MCF 10A (cell line): Measurements from ENCODE around the gene AMZ2. TPM values are rescaled to one million over a fixed set of nuclear protein-coding genes. Genes with fewer than 3 reads are reported as not detected.

Source experiments
- BruUV-seq: library from RNA; stranded (reverse); fragments of 400-500 nt; replicated peaks from 2 replicates; lab custom pipeline; 2021; lab: Mats Ljungman, UMichigan
- CTCF ChIA-PET: fragments of 300-600 bp; sonication (Branson Sonifier 250); formaldehyde crosslinking; extraction: SDS; loops from one replicate; lab custom pipeline; 2021; ENCODE audit warnings: antibody characterized with exemption, inconsistent platforms; lab: Yijun Ruan, JAX
- POLR2A ChIA-PET: fragments of 300-600, 350-650 bp; sonication (Branson Sonifier 250); formaldehyde crosslinking; extraction: SDS; loops from one replicate; lab custom pipeline; 2020; ENCODE audit warnings: antibody characterized with exemption, inconsistent platforms; lab: Yijun Ruan, JAX
- DNase-seq: peaks from one replicate; pipeline ENCODE4 v3.0.0-alpha.2; 2018; ENCODE audit not compliant: unreplicated experiment
- H3K27ac Mint-ChIP-seq: one replicate; pipeline ENCODE4 v1.8.0; 2022; ENCODE audit warnings: mild to moderate bottlenecking, low read depth, mixed read lengths; ENCODE audit not compliant: unreplicated experiment
- H3K27me3 Mint-ChIP-seq: one replicate; pipeline ENCODE4 v1.8.0; 2022; ENCODE audit warnings: mixed read lengths; ENCODE audit not compliant: insufficient read depth, unreplicated experiment
- H3K36me3 Mint-ChIP-seq: one replicate; pipeline ENCODE4 v1.8.0; 2022; ENCODE audit warnings: mild to moderate bottlenecking, moderate library complexity, mixed read lengths; ENCODE audit not compliant: insufficient read depth, unreplicated experiment
- H3K4me1 Mint-ChIP-seq: one replicate; pipeline ENCODE4 v1.8.0; 2022; ENCODE audit warnings: mixed read lengths; ENCODE audit not compliant: insufficient read depth, unreplicated experiment
- H3K4me3 Mint-ChIP-seq: one replicate; pipeline ENCODE4 v1.8.0; 2022; ENCODE audit warnings: mild to moderate bottlenecking, moderate library complexity, mixed read lengths; ENCODE audit not compliant: unreplicated experiment
- H3K9me3 Mint-ChIP-seq: one replicate; pipeline ENCODE4 v1.8.0; 2022; ENCODE audit warnings: mixed read lengths; ENCODE audit not compliant: unreplicated experiment
- intact Hi-C: fragments of 100-400 bp; cut with micrococcal nuclease; formaldehyde crosslinking; loops from 2 replicates; pipeline ENCODE4 v1.14.1; 2022
- total RNA-seq: library from RNA; stranded (reverse); gene quantifications from 2 replicates; pipeline ENCODE4 v1.2.3, GENCODE V29; 2022
- TF ChIP-seq, protein P1 (sequence below): fragments of 200-600 bp; IDR thresholded peaks from one replicate; pipeline ENCODE4 v1.8.0; 2022; ENCODE audit warnings: antibody characterized with exemption, mild to moderate bottlenecking; ENCODE audit not compliant: unreplicated experiment

AMZ2 gene
- total RNA-seq, 1 experiment from 2014 or later: 127 TPM

- BruUV-seq: no TSS peak
- Mint-ChIP-seq H3K9me3 (no peaks in the 10 kb centered on the region), H3K4me1 (no peaks in the 10 kb centered on the region), H3K36me3 (peaks cover 6% of the 10 kb centered on the region), H3K27ac (no peak overlapping the region), H3K27me3 (no peaks in the 10 kb centered on the region), H3K4me3 (no peak overlapping the region)
- DNase-seq: no peak
- POLR2A ChIA-PET: no interaction called here
- CTCF ChIA-PET: interaction anchor here (0.9 to 2.0 kb wide), 3 partner anchors 31 to 170 kb away, joined by 3 to 5 read pairs (median 4); no protein-coding TSS in a partner anchor
- TF ChIP-seq, protein P1, sequence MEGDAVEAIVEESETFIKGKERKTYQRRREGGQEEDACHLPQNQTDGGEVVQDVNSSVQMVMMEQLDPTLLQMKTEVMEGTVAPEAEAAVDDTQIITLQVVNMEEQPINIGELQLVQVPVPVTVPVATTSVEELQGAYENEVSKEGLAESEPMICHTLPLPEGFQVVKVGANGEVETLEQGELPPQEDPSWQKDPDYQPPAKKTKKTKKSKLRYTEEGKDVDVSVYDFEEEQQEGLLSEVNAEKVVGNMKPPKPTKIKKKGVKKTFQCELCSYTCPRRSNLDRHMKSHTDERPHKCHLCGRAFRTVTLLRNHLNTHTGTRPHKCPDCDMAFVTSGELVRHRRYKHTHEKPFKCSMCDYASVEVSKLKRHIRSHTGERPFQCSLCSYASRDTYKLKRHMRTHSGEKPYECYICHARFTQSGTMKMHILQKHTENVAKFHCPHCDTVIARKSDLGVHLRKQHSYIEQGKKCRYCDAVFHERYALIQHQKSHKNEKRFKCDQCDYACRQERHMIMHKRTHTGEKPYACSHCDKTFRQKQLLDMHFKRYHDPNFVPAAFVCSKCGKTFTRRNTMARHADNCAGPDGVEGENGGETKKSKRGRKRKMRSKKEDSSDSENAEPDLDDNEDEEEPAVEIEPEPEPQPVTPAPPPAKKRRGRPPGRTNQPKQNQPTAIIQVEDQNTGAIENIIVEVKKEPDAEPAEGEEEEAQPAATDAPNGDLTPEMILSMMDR: no peak
- intact Hi-C loops: loop anchor here (5.0 kb wide), 1 partner anchor 89 kb away; no protein-coding TSS in a partner anchor
Measured at GRCh38 chr17:68293490-68294195, 45.8 kb downstream of the AMZ2 start.

- TF ChIP-seq, protein P1: no peak
- Mint-ChIP-seq H3K27ac (no peak overlapping the region), H3K27me3 (no peaks in the 10 kb centered on the region), H3K4me1 (no peaks in the 10 kb centered on the region), H3K9me3 (no peaks in the 10 kb centered on the region), H3K36me3 (peaks cover 6% of the 10 kb centered on the region), H3K4me3 (no peak overlapping the region)
- intact Hi-C loops: loop anchor here (5.0 kb wide), 1 partner anchor 88 kb away; no protein-coding TSS in a partner anchor
- DNase-seq: no peak
- ChIA-PET POLR2A (no interaction called here), CTCF (interaction anchor here (0.9 to 1.2 kb wide), 2 partner anchors 31 to 170 kb away, joined by 3 to 4 read pairs; no protein-coding TSS in a partner anchor)
- no TSS peak for BruUV-seq
Measured at GRCh38 chr17:68294196-68294555, 46.3 kb downstream of the AMZ2 start.

- Mint-ChIP-seq H3K27ac (no peak overlapping the region), H3K4me3 (no peak overlapping the region), H3K36me3 (peaks cover 6% of the 10 kb centered on the region), H3K27me3 (no peaks in the 10 kb centered on the region), H3K4me1 (no peaks in the 10 kb centered on the region), H3K9me3 (no peaks in the 10 kb centered on the region)
- POLR2A ChIA-PET: no interaction called here
- intact Hi-C loops: loop anchor here (5.0 kb wide), 1 partner anchor 88 kb away; no protein-coding TSS in a partner anchor
- DNase-seq: no peak
- no TSS peak for BruUV-seq
- TF ChIP-seq, protein P1: no peak
- CTCF ChIA-PET: interaction anchor here (1.2 kb wide), 1 partner anchor 32 kb away, joined by 3 read pairs; no protein-coding TSS in a partner anchor
Measured at GRCh38 chr17:68294617-68295016, 46.8 kb downstream of the AMZ2 start.

DNA sequence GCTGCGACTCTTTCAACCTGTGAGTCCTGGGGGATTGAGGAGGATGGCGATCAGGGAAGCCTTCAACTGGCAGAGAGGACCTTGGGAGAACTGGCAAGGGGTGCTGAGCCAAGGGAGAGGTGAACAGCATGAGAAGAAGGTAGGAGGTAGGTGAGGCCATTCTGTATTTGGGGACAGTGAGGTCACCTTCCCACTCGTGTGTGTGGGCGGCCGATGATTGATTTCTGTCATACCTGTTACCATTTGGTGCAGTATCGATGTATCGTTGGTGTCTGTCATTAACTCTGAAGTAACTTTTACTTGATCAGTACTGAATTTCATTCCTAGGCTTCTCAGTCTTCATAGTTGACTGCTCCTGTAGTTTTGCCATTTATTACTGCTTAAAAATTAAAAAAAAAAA is 47.2 kb downstream of the AMZ2 start:
- DNase-seq: no peak
- BruUV-seq: no TSS peak
- Mint-ChIP-seq H3K9me3 (no peaks in the 10 kb centered on the region), H3K4me1 (no peaks in the 10 kb centered on the region), H3K4me3 (no peak overlapping the region), H3K27ac (no peak overlapping the region), H3K36me3 (peaks cover 6% of the 10 kb centered on the region), H3K27me3 (no peaks in the 10 kb centered on the region)
- CTCF ChIA-PET: no interaction called here
- POLR2A ChIA-PET: no interaction called here
- TF ChIP-seq, protein P1: no peak
- intact Hi-C loops: no loop called here
